HEK293 (cell line): ENCODE data around the gene ARNT2.

Experiments
- CTCF ChIA-PET: fragments of 350-600 bp; formaldehyde crosslinking; extraction: SDS; loops from one replicate; lab custom pipeline; 2021; ENCODE audit warnings: antibody characterized with exemption; lab: Yijun Ruan, JAX
- POLR2A ChIA-PET: fragments of 300-600 bp; formaldehyde crosslinking; extraction: SDS; loops from one replicate; lab custom pipeline; 2020; ENCODE audit warnings: antibody characterized with exemption, inconsistent platforms; lab: Yijun Ruan, JAX
- H3K27ac ChIP-seq: fragments of 200-500 bp; sonication (Bioruptor generic); 2 replicates; pipeline ENCODE4 v1.5.1; 2014; ENCODE audit warnings: low read depth, low read length, control low read depth, inconsistent platforms; ENCODE audit errors: extremely low read depth
- H3K36me3 ChIP-seq, 2 experiments: fragments of 200-500 bp in 1 of 2; sonication (Bioruptor generic) in 1 of 2; 1 replicate in 1 of 2; 2 replicates in 1 of 2; pipeline ENCODE4 v1.5.1; 2014 to 2017; ENCODE audit warnings: inconsistent platforms in 2 of 2, low read length in 2 of 2; ENCODE audit not compliant: control insufficient read depth in 2 of 2, insufficient read depth in 1 of 2
- H3K4me1 ChIP-seq: fragments of 200-500 bp; sonication (Bioruptor generic); 2 replicates; pipeline ENCODE4 v1.5.1; 2014; ENCODE audit warnings: mild to moderate bottlenecking, low read length, inconsistent platforms; ENCODE audit not compliant: control insufficient read depth, insufficient read depth
- H3K4me3 ChIP-seq: 2 replicates; pipeline ENCODE4 v1.5.1; 2011; ENCODE audit warnings: low read depth, mild to moderate bottlenecking, control low read depth, low read length, moderate library complexity
- H3K9me3 ChIP-seq: fragments of 200-500 bp; sonication (Bioruptor generic); 2 replicates; pipeline ENCODE4 v1.5.1; 2014; ENCODE audit warnings: low read depth, low read length, inconsistent platforms; ENCODE audit not compliant: control insufficient read depth, insufficient read depth
- EGR2 ChIP-seq: fragments of 450-650 bp; formaldehyde crosslinking; IDR thresholded peaks from 2 replicates; pipeline ENCODE4 v1.5.1; 2016; ENCODE audit warnings: low read depth, missing biosample characterization, missing genetic modification characterization
- FEZF1 ChIP-seq: fragments of 450-650 bp; formaldehyde crosslinking; IDR thresholded peaks from 2 replicates; pipeline ENCODE4 v1.5.1; 2016; ENCODE audit warnings: missing biosample characterization, missing genetic modification characterization
- KLF10 ChIP-seq: fragments of 450-650 bp; IDR thresholded peaks from 2 replicates; pipeline ENCODE4 v1.5.1; 2018; ENCODE audit warnings: missing biosample characterization, mild to moderate bottlenecking, missing genetic modification characterization
- KLF8 ChIP-seq: fragments of 450-650 bp; formaldehyde crosslinking; IDR thresholded peaks from 2 replicates; pipeline ENCODE4 v1.5.1; 2016; ENCODE audit warnings: missing biosample characterization, missing genetic modification characterization
- OSR2 ChIP-seq: fragments of 450-650 bp; formaldehyde crosslinking; IDR thresholded peaks from 2 replicates; pipeline ENCODE4 v1.5.1; 2016; ENCODE audit warnings: missing biosample characterization, missing genetic modification characterization
- SETDB1 ChIP-seq: IDR thresholded peaks from one replicate; pipeline ENCODE4 v1.6.1; 2017; ENCODE audit warnings: mild to moderate bottlenecking, low read length, moderate library complexity, mixed read lengths; ENCODE audit not compliant: insufficient read length
- TRIM28 ChIP-seq: IDR thresholded peaks from 2 replicates; pipeline ENCODE4 v1.6.1; 2011; ENCODE audit warnings: low read length, control low read depth, borderline replicate concordance
- ZNF174 ChIP-seq: fragments of 450-650 bp; formaldehyde crosslinking; IDR thresholded peaks from 2 replicates; pipeline ENCODE4 v1.5.0; 2017; ENCODE audit warnings: missing biosample characterization, mild to moderate bottlenecking, missing genetic modification characterization
- ZNF302 ChIP-seq: fragments of 450-650 bp; formaldehyde crosslinking; IDR thresholded peaks from 2 replicates; pipeline ENCODE4 v1.5.1; 2016; ENCODE audit warnings: missing biosample characterization, missing genetic modification characterization, low read depth
- ZNF311 ChIP-seq: fragments of 450-650 bp; formaldehyde crosslinking; IDR thresholded peaks from 2 replicates; pipeline ENCODE4 v1.5.1; 2017; ENCODE audit warnings: missing biosample characterization, missing genetic modification characterization, borderline replicate concordance
- ZNF350 ChIP-seq: fragments of 450-650 bp; formaldehyde crosslinking; IDR thresholded peaks from 2 replicates; pipeline ENCODE4 v1.5.0; 2017; ENCODE audit warnings: missing biosample characterization, mild to moderate bottlenecking, missing genetic modification characterization
- ZNF549 ChIP-seq: fragments of 450-650 bp; IDR thresholded peaks from 2 replicates; pipeline ENCODE4 v1.5.1; 2018; ENCODE audit warnings: missing biosample characterization, missing genetic modification characterization, mild to moderate bottlenecking, inconsistent platforms, moderate library complexity
- ZNF610 ChIP-seq: fragments of 450-650 bp; formaldehyde crosslinking; IDR thresholded peaks from 2 replicates; pipeline ENCODE4 v1.5.1; 2016; ENCODE audit warnings: missing biosample characterization, missing genetic modification characterization, borderline replicate concordance
- ZNF660 ChIP-seq: fragments of 450-650 bp; IDR thresholded peaks from 2 replicates; pipeline ENCODE4 v1.5.1; 2018; ENCODE audit warnings: missing biosample characterization, mild to moderate bottlenecking, missing genetic modification characterization
- ZNF707 ChIP-seq: fragments of 450-650 bp; formaldehyde crosslinking; IDR thresholded peaks from 2 replicates; pipeline ENCODE4 v1.5.1; 2016; ENCODE audit warnings: missing biosample characterization, missing genetic modification characterization
- ZNF830 ChIP-seq: fragments of 450-650 bp; IDR thresholded peaks from 2 replicates; pipeline ENCODE4 v1.5.0; 2018; ENCODE audit warnings: missing biosample characterization, missing genetic modification characterization, low read depth, mild to moderate bottlenecking, moderate library complexity
- ZSCAN30 ChIP-seq: fragments of 450-650 bp; IDR thresholded peaks from 2 replicates; pipeline ENCODE4 v1.5.1; 2018; ENCODE audit warnings: missing biosample characterization, mild to moderate bottlenecking, missing genetic modification characterization, moderate library complexity
- ZXDB ChIP-seq: fragments of 450-650 bp; formaldehyde crosslinking; IDR thresholded peaks from 2 replicates; pipeline ENCODE4 v1.5.1; 2016; ENCODE audit warnings: missing biosample characterization, missing genetic modification characterization
- TF ChIP-seq, protein P1 (sequence below): fragments of 450-650 bp; formaldehyde crosslinking; IDR thresholded peaks from 2 replicates; pipeline ENCODE4 v1.5.1; 2017; ENCODE audit warnings: missing biosample characterization, missing genetic modification characterization
- TF ChIP-seq, protein P2 (sequence below): fragments of 450-650 bp; formaldehyde crosslinking; IDR thresholded peaks from 2 replicates; pipeline ENCODE4 v1.5.1; 2017; ENCODE audit warnings: missing biosample characterization, missing genetic modification characterization
- TF ChIP-seq, protein P3 (sequence below): fragments of 450-650 bp; formaldehyde crosslinking; IDR thresholded peaks from 2 replicates; pipeline ENCODE4; 2016; ENCODE audit warnings: missing biosample characterization, missing genetic modification characterization
- TF ChIP-seq, protein P4 (sequence below): fragments of 450-650 bp; formaldehyde crosslinking; IDR thresholded peaks from 2 replicates; pipeline ENCODE4 v1.5.1; 2016; ENCODE audit warnings: missing biosample characterization, missing genetic modification characterization, borderline replicate concordance
- TF ChIP-seq, protein P5 (sequence below): fragments of 450-650 bp; formaldehyde crosslinking; IDR thresholded peaks from 2 replicates; pipeline ENCODE4 v1.5.1; 2016; ENCODE audit warnings: missing biosample characterization, missing genetic modification characterization, low read depth
- TF ChIP-seq, protein P6 (sequence below): fragments of 450-650 bp; formaldehyde crosslinking; conservative IDR thresholded peaks from 2 replicates; pipeline ENCODE4 v1.5.1; 2016; ENCODE audit warnings: low read depth, missing biosample characterization, missing genetic modification characterization

The ARNT2 gene

DNA sequence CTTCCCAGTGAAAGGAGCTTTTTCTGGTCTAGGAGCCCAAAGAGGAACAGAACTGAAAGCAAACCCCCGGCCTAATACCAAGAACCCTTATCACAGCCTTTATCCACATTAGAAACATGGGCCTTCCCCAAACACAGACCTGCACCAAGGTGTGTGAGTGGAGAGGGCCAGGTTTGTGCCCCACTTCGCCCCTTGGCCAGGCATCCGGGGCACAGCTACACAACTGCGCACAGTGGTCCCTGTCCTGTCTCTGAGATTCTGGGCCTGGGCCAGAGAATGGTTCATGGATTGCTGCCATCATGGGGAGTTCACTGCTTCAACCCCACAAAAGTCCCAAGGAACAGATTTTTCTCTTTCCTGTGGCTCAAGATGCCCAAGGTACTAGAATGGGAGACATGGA is 165.5 kb downstream of the ARNT2 start:
- TF ChIP-seq ZNF830 (tag by site-specific recombination) = no peak
- TF ChIP-seq, protein P1, sequence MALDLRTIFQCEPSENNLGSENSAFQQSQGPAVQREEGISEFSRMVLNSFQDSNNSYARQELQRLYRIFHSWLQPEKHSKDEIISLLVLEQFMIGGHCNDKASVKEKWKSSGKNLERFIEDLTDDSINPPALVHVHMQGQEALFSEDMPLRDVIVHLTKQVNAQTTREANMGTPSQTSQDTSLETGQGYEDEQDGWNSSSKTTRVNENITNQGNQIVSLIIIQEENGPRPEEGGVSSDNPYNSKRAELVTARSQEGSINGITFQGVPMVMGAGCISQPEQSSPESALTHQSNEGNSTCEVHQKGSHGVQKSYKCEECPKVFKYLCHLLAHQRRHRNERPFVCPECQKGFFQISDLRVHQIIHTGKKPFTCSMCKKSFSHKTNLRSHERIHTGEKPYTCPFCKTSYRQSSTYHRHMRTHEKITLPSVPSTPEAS = no peak
- no peak for TF ChIP-seq ZNF302 (tag by site-specific recombination)
- no peak for TF ChIP-seq ZNF610 (tag by site-specific recombination)
- no peak for TF ChIP-seq ZXDB (tag by site-specific recombination)
- TF ChIP-seq SETDB1 = no peak
- TF ChIP-seq KLF10 = no peak
- TF ChIP-seq, protein P2, sequence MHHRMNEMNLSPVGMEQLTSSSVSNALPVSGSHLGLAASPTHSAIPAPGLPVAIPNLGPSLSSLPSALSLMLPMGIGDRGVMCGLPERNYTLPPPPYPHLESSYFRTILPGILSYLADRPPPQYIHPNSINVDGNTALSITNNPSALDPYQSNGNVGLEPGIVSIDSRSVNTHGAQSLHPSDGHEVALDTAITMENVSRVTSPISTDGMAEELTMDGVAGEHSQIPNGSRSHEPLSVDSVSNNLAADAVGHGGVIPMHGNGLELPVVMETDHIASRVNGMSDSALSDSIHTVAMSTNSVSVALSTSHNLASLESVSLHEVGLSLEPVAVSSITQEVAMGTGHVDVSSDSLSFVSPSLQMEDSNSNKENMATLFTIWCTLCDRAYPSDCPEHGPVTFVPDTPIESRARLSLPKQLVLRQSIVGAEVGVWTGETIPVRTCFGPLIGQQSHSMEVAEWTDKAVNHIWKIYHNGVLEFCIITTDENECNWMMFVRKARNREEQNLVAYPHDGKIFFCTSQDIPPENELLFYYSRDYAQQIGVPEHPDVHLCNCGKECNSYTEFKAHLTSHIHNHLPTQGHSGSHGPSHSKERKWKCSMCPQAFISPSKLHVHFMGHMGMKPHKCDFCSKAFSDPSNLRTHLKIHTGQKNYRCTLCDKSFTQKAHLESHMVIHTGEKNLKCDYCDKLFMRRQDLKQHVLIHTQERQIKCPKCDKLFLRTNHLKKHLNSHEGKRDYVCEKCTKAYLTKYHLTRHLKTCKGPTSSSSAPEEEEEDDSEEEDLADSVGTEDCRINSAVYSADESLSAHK = no peak
- TF ChIP-seq ZNF174 (tag by site-specific recombination) = no peak
- TF ChIP-seq, protein P3, sequence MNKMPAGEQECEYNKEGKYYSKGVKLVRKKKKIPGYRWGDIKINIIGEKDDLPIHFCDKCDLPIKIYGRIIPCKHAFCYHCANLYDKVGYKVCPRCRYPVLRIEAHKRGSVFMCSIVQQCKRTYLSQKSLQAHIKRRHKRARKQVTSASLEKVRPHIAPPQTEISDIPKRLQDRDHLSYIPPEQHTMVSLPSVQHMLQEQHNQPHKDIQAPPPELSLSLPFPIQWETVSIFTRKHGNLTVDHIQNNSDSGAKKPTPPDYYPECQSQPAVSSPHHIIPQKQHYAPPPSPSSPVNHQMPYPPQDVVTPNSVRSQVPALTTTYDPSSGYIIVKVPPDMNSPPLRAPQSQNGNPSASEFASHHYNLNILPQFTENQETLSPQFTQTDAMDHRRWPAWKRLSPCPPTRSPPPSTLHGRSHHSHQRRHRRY = no peak
- no peak for TF ChIP-seq TRIM28
- TF ChIP-seq, protein P4, sequence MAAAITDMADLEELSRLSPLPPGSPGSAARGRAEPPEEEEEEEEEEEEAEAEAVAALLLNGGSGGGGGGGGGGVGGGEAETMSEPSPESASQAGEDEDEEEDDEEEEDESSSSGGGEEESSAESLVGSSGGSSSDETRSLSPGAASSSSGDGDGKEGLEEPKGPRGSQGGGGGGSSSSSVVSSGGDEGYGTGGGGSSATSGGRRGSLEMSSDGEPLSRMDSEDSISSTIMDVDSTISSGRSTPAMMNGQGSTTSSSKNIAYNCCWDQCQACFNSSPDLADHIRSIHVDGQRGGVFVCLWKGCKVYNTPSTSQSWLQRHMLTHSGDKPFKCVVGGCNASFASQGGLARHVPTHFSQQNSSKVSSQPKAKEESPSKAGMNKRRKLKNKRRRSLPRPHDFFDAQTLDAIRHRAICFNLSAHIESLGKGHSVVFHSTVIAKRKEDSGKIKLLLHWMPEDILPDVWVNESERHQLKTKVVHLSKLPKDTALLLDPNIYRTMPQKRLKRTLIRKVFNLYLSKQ (tag by site-specific recombination) = no peak
- no peak for TF ChIP-seq KLF8
- TF ChIP-seq OSR2 (tag by site-specific recombination) = no peak
- TF ChIP-seq, protein P5, sequence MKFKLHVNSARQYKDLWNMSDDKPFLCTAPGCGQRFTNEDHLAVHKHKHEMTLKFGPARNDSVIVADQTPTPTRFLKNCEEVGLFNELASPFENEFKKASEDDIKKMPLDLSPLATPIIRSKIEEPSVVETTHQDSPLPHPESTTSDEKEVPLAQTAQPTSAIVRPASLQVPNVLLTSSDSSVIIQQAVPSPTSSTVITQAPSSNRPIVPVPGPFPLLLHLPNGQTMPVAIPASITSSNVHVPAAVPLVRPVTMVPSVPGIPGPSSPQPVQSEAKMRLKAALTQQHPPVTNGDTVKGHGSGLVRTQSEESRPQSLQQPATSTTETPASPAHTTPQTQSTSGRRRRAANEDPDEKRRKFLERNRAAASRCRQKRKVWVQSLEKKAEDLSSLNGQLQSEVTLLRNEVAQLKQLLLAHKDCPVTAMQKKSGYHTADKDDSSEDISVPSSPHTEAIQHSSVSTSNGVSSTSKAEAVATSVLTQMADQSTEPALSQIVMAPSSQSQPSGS = no peak
- H3K36me3 ChIP-seq = no peaks in the 10 kb centered on the region
- no peak overlapping the region for H3K27ac ChIP-seq
- no peaks in the 10 kb centered on the region for H3K9me3 ChIP-seq
- no peak overlapping the region for H3K4me3 ChIP-seq
- CTCF ChIA-PET = interaction anchor here (0.6 to 8.7 kb wide), 3 partner anchors 208 to 399 kb away, joined by 3 to 203 read pairs (median 54); partner anchors contain the start of gene CEMIP
- POLR2A ChIA-PET = no interaction called here
- H3K4me1 ChIP-seq = 0 out of 2 replicates have a peak, but pooled peaks cover 4% of the 10 kb centered on the region

DNA sequence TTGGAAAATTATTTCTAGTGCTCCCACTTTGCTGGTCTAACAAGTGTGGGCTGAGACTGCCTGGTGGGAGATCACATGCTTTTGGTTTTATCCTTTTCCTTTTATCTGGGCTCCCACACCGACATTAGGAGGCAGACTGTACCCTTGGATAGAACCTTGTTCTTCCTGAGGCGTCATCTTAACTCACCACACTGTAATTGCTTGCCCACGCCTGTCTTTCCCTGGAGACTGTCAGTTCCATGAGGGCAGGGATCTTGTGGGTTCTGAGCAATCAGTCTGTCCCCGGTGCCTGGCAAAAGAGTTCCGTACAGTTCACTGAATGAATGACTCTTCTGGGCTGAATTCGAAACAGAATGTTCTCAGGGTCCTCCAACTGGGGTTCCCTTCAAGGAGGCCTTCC is 166.4 kb downstream of the ARNT2 start:
- H3K4me1 ChIP-seq = 0 out of 2 replicates have a peak, but pooled peaks cover 4% of the 10 kb centered on the region
- no peak overlapping the region for H3K27ac ChIP-seq
- POLR2A ChIA-PET = no interaction called here
- H3K4me3 ChIP-seq = no peak overlapping the region
- no peak for TF ChIP-seq ZNF660 (tag by site-specific recombination)
- no peak for TF ChIP-seq ZNF350 (tag by site-specific recombination)
- no peak for TF ChIP-seq ZNF707 (tag by site-specific recombination)
- TF ChIP-seq EGR2 (tag by site-specific recombination) = peak; percentile 6; the same call in 1 of the 2 replicates
- TF ChIP-seq FEZF1 (tag by site-specific recombination) = no peak
- TF ChIP-seq ZSCAN30 (tag by site-specific recombination) = no peak
- TF ChIP-seq ZNF311 (tag by site-specific recombination) = no peak
- no peak for TF ChIP-seq ZNF549
- TF ChIP-seq, protein P6, sequence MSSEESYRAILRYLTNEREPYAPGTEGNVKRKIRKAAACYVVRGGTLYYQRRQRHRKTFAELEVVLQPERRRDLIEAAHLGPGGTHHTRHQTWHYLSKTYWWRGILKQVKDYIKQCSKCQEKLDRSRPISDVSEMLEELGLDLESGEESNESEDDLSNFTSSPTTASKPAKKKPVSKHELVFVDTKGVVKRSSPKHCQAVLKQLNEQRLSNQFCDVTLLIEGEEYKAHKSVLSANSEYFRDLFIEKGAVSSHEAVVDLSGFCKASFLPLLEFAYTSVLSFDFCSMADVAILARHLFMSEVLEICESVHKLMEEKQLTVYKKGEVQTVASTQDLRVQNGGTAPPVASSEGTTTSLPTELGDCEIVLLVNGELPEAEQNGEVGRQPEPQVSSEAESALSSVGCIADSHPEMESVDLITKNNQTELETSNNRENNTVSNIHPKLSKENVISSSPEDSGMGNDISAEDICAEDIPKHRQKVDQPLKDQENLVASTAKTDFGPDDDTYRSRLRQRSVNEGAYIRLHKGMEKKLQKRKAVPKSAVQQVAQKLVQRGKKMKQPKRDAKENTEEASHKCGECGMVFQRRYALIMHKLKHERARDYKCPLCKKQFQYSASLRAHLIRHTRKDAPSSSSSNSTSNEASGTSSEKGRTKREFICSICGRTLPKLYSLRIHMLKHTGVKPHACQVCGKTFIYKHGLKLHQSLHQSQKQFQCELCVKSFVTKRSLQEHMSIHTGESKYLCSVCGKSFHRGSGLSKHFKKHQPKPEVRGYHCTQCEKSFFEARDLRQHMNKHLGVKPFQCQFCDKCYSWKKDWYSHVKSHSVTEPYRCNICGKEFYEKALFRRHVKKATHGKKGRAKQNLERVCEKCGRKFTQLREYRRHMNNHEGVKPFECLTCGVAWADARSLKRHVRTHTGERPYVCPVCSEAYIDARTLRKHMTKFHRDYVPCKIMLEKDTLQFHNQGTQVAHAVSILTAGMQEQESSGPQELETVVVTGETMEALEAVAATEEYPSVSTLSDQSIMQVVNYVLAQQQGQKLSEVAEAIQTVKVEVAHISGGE = no peak
- no peaks in the 10 kb centered on the region for H3K9me3 ChIP-seq
- CTCF ChIA-PET = interaction anchor here (0.6 to 2.0 kb wide), 2 partner anchors 206 to 321 kb away, joined by 3 to 9 read pairs; no protein-coding TSS in a partner anchor
- H3K36me3 ChIP-seq = no peaks in the 10 kb centered on the region
